EH (cell line): Measurements from ENCODE around the gene DNAJB6.

Experiments used
- DNase-seq: peaks from one replicate; pipeline ENCODE4 v3.0.0-alpha.2; 2015; ENCODE audit warnings: low read depth

Gene DNAJB6

DNA sequence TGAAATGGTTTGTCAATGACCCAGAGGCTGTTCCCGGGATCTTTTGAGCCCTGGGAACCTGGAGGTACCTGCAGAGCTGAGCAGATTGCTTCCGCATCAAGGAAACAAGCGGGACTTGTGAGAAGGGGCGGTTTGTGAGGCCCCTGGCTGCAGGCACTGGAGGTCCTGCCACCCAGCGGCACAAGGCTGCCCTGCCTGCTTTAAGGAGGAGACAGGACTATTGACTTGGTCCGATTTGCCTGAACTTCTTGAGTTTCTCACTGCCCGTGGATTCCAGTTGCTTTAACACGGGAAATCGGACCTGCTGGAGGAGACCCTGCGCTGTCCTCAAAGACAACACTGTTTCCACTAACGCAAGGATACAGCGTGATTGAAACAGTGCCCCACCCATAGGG is 130.1 kb downstream of the DNAJB6 start:
- DNase-seq: no peak
